NB4 (cell line): ENCODE data around the gene ZFYVE28.

Source experiments
- TF ChIP-seq, protein P1 (sequence below): IDR thresholded peaks from one replicate; pipeline ENCODE4 v1.5.1; 2012; ENCODE audit warnings: low read depth, low read length
- TF ChIP-seq, protein P2 (sequence below): IDR thresholded peaks from 2 replicates; pipeline ENCODE4 v1.6.1; 2011; ENCODE audit warnings: low read depth, low read length

DNA sequence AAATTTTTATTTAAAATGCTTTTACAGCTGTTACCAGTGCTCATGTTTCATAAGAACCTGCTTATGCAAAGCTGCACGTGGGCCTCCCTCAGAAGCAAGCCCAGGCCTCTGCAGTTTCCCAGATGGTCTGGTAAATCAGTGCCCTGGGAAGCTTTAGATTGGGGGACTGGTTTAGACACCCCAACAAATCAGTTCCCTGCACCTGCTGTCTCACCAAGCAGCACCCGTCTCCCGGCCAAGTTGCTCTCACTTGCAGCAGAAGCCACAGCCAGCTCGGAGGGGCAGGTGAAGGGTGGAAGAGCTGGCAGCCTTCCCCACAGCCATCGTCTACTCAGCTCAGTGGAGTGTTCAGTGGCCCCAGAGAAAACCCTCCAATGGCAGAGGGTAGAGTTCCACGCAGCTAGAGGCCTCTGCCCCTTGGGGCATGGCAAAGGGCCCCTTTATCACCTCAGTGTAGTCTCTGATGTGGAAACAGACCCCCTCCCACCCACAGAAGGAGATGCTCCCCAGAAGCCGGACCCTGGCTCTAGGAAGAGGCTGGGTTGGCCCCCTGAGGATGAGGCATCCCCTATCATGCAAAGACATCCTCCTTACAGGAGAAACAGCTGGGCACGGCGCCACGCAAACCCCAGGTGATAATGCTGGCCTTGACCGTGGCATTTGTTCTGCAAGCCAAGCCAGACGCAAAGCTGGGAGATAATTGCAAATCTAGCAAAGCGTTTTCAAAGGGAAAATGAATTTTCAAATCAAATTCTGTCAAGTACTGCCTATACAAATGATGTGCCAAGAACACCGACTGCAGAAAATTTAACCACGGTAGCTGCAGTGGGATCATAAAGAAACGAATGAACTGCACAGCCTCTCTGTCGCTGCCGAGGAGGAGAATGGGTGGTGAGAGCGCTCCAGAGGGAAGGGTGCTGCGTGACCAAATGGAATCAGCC is 51.9 kb downstream of the ZFYVE28 start:
- TF ChIP-seq, protein P1, sequence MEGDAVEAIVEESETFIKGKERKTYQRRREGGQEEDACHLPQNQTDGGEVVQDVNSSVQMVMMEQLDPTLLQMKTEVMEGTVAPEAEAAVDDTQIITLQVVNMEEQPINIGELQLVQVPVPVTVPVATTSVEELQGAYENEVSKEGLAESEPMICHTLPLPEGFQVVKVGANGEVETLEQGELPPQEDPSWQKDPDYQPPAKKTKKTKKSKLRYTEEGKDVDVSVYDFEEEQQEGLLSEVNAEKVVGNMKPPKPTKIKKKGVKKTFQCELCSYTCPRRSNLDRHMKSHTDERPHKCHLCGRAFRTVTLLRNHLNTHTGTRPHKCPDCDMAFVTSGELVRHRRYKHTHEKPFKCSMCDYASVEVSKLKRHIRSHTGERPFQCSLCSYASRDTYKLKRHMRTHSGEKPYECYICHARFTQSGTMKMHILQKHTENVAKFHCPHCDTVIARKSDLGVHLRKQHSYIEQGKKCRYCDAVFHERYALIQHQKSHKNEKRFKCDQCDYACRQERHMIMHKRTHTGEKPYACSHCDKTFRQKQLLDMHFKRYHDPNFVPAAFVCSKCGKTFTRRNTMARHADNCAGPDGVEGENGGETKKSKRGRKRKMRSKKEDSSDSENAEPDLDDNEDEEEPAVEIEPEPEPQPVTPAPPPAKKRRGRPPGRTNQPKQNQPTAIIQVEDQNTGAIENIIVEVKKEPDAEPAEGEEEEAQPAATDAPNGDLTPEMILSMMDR = no peak
- TF ChIP-seq, protein P2, sequence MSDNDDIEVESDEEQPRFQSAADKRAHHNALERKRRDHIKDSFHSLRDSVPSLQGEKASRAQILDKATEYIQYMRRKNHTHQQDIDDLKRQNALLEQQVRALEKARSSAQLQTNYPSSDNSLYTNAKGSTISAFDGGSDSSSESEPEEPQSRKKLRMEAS = no peak
